ENCODE data around the gene DIRAS2.

GRCh38 chr9:90680534-90680933 is 37.9 kb upstream of the DIRAS2 start:
- TF ChIP-seq TCF7L2 (IDR thresholded peaks at IDR 0.05; ENCODE audit: low read depth, low read length): no peak
- TF ChIP-seq CTCF (IDR thresholded peaks at IDR 0.05): no peak
- no peak for TF ChIP-seq POLR2AphosphoS5 (IDR thresholded peaks at IDR 0.05; ENCODE audit: low read depth, low read length)
- no peak for TF ChIP-seq REST (IDR thresholded peaks at IDR 0.05; ENCODE audit: insufficient read depth in 1 of 2, low read depth in 2 of 2, low read length in 1 of 2)
- TF ChIP-seq SIN3A (IDR thresholded peaks at IDR 0.05; ENCODE audit: borderline replicate concordance, insufficient read depth, low read depth, low read length): no peak

All from Panc1 (cell line).